Lower lobe of right lung (tissue), 2 donors: ENCODE measurements around the gene BCL11B. TPM values are rescaled to one million over a fixed set of nuclear protein-coding genes. Genes with fewer than 3 reads are reported as not detected.
A peak's percentile ranks its signal among the peaks of the same experiment; 100 is the strongest.

Source experiments
- ATAC-seq, 2 donors: fragments of 200-7000 bp; cut with Tn5 transposase; one replicate each; pipeline ENCODE4 v1.9.1; 2020 to 2022; ENCODE audit warnings: mild to moderate bottlenecking in 2 of 2, moderate library complexity in 2 of 2
- DNase-seq: peaks from one replicate; pipeline ENCODE4 v3.0.0-alpha.2; 2020
- H3K27ac ChIP-seq: fragments of 200-600 bp; one replicate; pipeline ENCODE4 v1.8.0; 2022
- H3K27me3 ChIP-seq: fragments of 200-600 bp; one replicate; pipeline ENCODE4 v1.8.0; 2022; ENCODE audit warnings: low read depth
- H3K36me3 ChIP-seq: fragments of 200-600 bp; one replicate; pipeline ENCODE4 v1.8.0; 2022; ENCODE audit warnings: mild to moderate bottlenecking
- H3K4me1 ChIP-seq: fragments of 200-600 bp; one replicate; pipeline ENCODE4 v1.8.0; 2022
- H3K4me3 ChIP-seq: fragments of 200-600 bp; one replicate; pipeline ENCODE4 v1.8.0; 2022; ENCODE audit warnings: mild to moderate bottlenecking
- H3K9me3 ChIP-seq: fragments of 200-600 bp; one replicate; pipeline ENCODE4 v1.8.0; 2022
- CTCF ChIP-seq: fragments of 200-600 bp; IDR thresholded peaks from one replicate; pipeline ENCODE4 v1.8.0; 2022; ENCODE audit warnings: antibody characterized with exemption, mild to moderate bottlenecking
- intact Hi-C: fragments of 100-400 bp; cut with DNase I; formaldehyde crosslinking; loops from one replicate; pipeline ENCODE4 v1.11.0; 2022
- total RNA-seq: library from RNA; stranded (reverse); fragmentation: NEBNext Ultra II Directional; extraction: Animal tissue kit (Norgen Biotek cat#: 25700); gene quantifications from one replicate; pipeline ENCODE4 v1.2.1, GENCODE V29; 2021
- donor health status: DM: no; HTN: yes; CAD: no; lungs with severe emphysema.

Gene BCL11B
- total RNA-seq, 1 donor from 2014 or later, result 2.3 TPM

- ATAC-seq (no peak), DNase-seq (no peak)
- Histone ChIP-seq H3K27ac (peak overlapping the region; percentile 24), H3K36me3 (no peaks in the 10 kb centered on the region), H3K27me3 (peaks cover 64% of the 10 kb centered on the region), H3K9me3 (no peaks in the 10 kb centered on the region), H3K4me1 (no peaks in the 10 kb centered on the region), H3K4me3 (peak overlapping the region; percentile 19)
- TF ChIP-seq CTCF, result no peak
- intact Hi-C loops, result no loop called here
Measured at GRCh38 chr14:99244941-99245563, 26.9 kb downstream of the BCL11B start.

GRCh38 chr14:99244367-99244901, 27.6 kb downstream of the BCL11B start:
- H3K36me3 ChIP-seq, result no peaks in the 10 kb centered on the region
- no peaks in the 10 kb centered on the region for H3K9me3 ChIP-seq
- no peaks in the 10 kb centered on the region for H3K4me1 ChIP-seq
- ATAC-seq, result no peak
- H3K27me3 ChIP-seq, result peaks cover 64% of the 10 kb centered on the region
- TF ChIP-seq CTCF, result no peak
- H3K4me3 ChIP-seq, result no peak overlapping the region
- intact Hi-C loops, result no loop called here
- DNase-seq, result no peak
- no peak overlapping the region for H3K27ac ChIP-seq

GRCh38 chr14:99242816-99243721, 28.9 kb downstream of the BCL11B start:
- intact Hi-C loops, result no loop called here
- ATAC-seq (no peak), DNase-seq (no peak)
- Histone ChIP-seq H3K36me3 (no peaks in the 10 kb centered on the region), H3K4me3 (no peak overlapping the region), H3K4me1 (no peaks in the 10 kb centered on the region), H3K27me3 (peaks cover 50% of the 10 kb centered on the region), H3K27ac (no peak overlapping the region), H3K9me3 (no peaks in the 10 kb centered on the region)
- TF ChIP-seq CTCF, result no peak

GRCh38 chr14:99242238-99242637, 29.8 kb downstream of the BCL11B start:
- H3K4me1 ChIP-seq, result no peaks in the 10 kb centered on the region
- no peak for ATAC-seq
- no peak for TF ChIP-seq CTCF
- no peaks in the 10 kb centered on the region for H3K36me3 ChIP-seq
- H3K27ac ChIP-seq, result no peak overlapping the region
- H3K27me3 ChIP-seq, result peaks cover 42% of the 10 kb centered on the region
- intact Hi-C loops, result no loop called here
- peak; percentile 9 for DNase-seq
- H3K4me3 ChIP-seq, result no peak overlapping the region
- no peaks in the 10 kb centered on the region for H3K9me3 ChIP-seq

- Histone ChIP-seq H3K9me3 (no peaks in the 10 kb centered on the region), H3K36me3 (no peaks in the 10 kb centered on the region), H3K27ac (no peak overlapping the region), H3K27me3 (peaks cover 36% of the 10 kb centered on the region), H3K4me1 (no peaks in the 10 kb centered on the region), H3K4me3 (no peak overlapping the region)
- no peak for TF ChIP-seq CTCF
- no peak for DNase-seq
- intact Hi-C loops, result no loop called here
- ATAC-seq, result no peak
Measured at GRCh38 chr14:99241325-99242010, 30.5 kb downstream of the BCL11B start.
